Fibroblast of villous mesenchyme (primary cell): ENCODE results near the gene HPCA. TPM values are rescaled to one million over a fixed set of nuclear protein-coding genes. Genes with fewer than 3 reads are reported as not detected.

Experiments used
- DNase-seq: peaks from one replicate; pipeline ENCODE4 v3.0.0-alpha.2; 2010; ENCODE audit warnings: low read depth
- H3K4me3 ChIP-seq: 2 replicates; pipeline ENCODE4 v1.5.1; 2011; ENCODE audit warnings: low read depth, mild to moderate bottlenecking, low read length
- total RNA-seq: library from RNA; depleted of rRNA; stranded (reverse); fragments of >200 nt; gene quantifications from 2 replicates; pipeline ENCODE4 v1.2.3, GENCODE V29; 2012
- TF ChIP-seq, protein P1 (sequence below): IDR thresholded peaks from 2 replicates; pipeline ENCODE4 v1.5.1; 2012; ENCODE audit warnings: low read depth, mild to moderate bottlenecking, low read length; ENCODE audit not compliant: insufficient read depth

Gene HPCA
- total RNA-seq, 1 donor, result not detected

DNA sequence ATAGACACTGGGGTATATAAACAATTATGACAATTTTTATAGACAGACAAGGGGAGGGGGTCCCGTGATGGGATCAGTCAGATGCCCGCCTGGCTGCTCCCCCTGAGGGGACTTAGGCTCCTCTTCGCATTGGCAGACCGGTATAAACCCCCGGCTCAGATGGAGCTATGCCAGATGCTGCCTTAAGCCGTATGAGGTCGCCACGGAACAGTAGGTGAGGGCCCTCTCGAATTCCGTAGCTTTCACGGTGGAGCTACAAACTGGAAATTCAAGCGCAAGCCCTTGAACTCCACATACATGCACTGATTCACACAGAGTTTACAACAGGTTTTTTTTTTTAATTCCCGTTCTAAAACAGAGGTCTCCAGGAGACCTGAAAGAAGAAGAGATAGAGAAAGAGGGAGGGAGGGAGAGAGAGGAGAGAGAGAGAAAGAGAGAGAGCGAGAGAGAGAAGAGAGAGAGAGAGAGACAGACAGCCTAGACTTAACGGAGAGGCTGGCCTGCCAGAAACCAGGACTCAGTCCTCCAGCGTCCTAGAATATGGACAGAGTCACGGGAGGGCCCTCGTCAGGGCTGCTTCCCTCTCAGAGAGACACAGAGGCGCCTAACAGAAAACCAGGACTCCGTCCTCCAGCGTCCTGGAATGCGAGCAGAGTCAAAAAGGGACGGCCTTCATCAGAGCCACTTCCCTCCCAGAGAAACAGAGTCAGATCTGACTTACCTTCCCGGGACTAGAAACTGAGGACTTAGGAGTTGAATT lies 39.3 kb downstream of the HPCA start:
- no peak overlapping the region for H3K4me3 ChIP-seq
- TF ChIP-seq, protein P1, sequence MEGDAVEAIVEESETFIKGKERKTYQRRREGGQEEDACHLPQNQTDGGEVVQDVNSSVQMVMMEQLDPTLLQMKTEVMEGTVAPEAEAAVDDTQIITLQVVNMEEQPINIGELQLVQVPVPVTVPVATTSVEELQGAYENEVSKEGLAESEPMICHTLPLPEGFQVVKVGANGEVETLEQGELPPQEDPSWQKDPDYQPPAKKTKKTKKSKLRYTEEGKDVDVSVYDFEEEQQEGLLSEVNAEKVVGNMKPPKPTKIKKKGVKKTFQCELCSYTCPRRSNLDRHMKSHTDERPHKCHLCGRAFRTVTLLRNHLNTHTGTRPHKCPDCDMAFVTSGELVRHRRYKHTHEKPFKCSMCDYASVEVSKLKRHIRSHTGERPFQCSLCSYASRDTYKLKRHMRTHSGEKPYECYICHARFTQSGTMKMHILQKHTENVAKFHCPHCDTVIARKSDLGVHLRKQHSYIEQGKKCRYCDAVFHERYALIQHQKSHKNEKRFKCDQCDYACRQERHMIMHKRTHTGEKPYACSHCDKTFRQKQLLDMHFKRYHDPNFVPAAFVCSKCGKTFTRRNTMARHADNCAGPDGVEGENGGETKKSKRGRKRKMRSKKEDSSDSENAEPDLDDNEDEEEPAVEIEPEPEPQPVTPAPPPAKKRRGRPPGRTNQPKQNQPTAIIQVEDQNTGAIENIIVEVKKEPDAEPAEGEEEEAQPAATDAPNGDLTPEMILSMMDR, result no peak
- DNase-seq, result no peak

- no peak for DNase-seq
- TF ChIP-seq, protein P1, result no peak
- H3K4me3 ChIP-seq, result no peak overlapping the region
These were observed 40.3 kb downstream of the HPCA start for GRCh38 chr1:32926562-32926961.

DNA sequence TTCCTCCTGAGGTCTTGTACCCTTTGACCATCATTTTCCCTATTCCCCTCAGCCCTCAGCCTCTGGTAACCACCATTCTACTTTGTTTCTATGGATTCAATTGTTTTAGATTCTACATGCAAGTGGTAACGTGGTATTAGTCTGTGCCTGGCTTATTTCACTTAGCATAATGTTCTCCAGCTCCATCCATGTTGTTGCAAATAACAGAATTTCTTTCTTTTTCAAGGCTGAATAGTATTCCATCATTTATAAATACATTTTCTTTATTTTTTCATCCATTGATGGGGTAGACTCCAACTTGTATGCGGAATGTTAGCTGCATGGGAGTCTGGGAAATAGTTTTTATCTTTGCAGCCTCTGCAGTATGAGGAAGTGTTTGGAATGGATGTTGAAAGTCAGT lies 41.1 kb downstream of the HPCA start:
- TF ChIP-seq, protein P1, result no peak
- H3K4me3 ChIP-seq, result no peak overlapping the region
- no peak for DNase-seq

GRCh38 chr1:32928285-32928684 lies 42.0 kb downstream of the HPCA start:
- TF ChIP-seq, protein P1, result no peak
- H3K4me3 ChIP-seq, result no peak overlapping the region
- DNase-seq, result no peak

GRCh38 chr1:32928715-32929114 lies 42.4 kb downstream of the HPCA start:
- DNase-seq, result no peak
- TF ChIP-seq, protein P1, result no peak

DNA sequence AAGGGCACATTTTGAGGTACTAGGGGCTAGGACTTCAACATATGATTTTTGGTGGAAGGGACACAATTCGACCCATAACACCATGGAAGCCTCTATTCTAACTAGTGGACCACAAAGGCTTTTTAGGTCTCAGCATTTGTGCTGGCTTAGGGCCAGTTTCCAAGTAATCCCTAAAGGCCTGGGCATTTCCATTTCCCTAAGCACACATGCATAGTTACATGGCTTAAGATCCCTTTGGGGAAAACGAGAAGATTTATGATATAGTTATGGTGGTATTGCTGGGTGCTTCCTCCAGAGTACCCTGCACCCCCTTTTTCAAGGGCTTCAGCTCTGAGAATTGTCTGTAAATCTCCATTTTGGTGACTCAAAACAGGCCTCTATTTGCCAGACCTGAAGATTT lies 43.1 kb downstream of the HPCA start:
- TF ChIP-seq, protein P1, result no peak
- no peak overlapping the region for H3K4me3 ChIP-seq

More at GRCh38 chr1:32928715-32929114, 42.4 kb downstream of the HPCA start:
- no peak overlapping the region for H3K4me3 ChIP-seq

GRCh38 chr1:32931760-32932159 lies 45.5 kb downstream of the HPCA start:
- DNase-seq, result no peak
- TF ChIP-seq, protein P1, result no peak
- H3K4me3 ChIP-seq, result no peak overlapping the region

More for the DNA sequence above, 43.1 kb downstream of the HPCA start:
- no peak for DNase-seq
